Natural killer cell treated with Interleukin-12 subunit alpha and Interleukin-12 subunit beta and Interleukin-15 and Interleukin-18, amount 100 ng/mL, for 72 hours (primary cell): ENCODE data around the gene ZNF697. TPM values are rescaled to one million over a fixed set of nuclear protein-coding genes. Genes with fewer than 3 reads are reported as not detected.

Source experiments
- ATAC-seq, 2 donors: fragments of 150-1000 bp; cut with Tn5 transposase in 1 of 2; sonication (Bioruptor Pico), chemical (Tn5 transposase) in 1 of 2; 2 replicates each; pipeline ENCODE4 v1.10.0; 2021
- DNase-seq: peaks from one replicate; pipeline ENCODE4 v3.0.0; 2022; ENCODE audit warnings: low spot score
- H3K27ac Mint-ChIP-seq, 2 donors: 1 replicate in 1 of 2; 2 replicates in 1 of 2; pipeline ENCODE4 v1.8.0; 2022; ENCODE audit warnings: mixed read lengths in 2 of 2, mild to moderate bottlenecking in 1 of 2, moderate library complexity in 1 of 2
- H3K27me3 Mint-ChIP-seq, 2 donors: 1 replicate in 1 of 2; 2 replicates in 1 of 2; pipeline ENCODE4 v1.8.0; 2022; ENCODE audit warnings: mixed read lengths in 2 of 2
- H3K36me3 Mint-ChIP-seq: one replicate; pipeline ENCODE4 v1.8.0; 2022; ENCODE audit warnings: mixed read lengths
- H3K4me1 Mint-ChIP-seq, 2 donors: 1 replicate in 1 of 2; 2 replicates in 1 of 2; pipeline ENCODE4 v1.8.0; 2022; ENCODE audit warnings: low read depth in 2 of 2, mixed read lengths in 2 of 2, mild to moderate bottlenecking in 1 of 2
- H3K4me3 Mint-ChIP-seq: one replicate; pipeline ENCODE4 v1.8.0; 2022; ENCODE audit warnings: mixed read lengths
- H3K9me3 Mint-ChIP-seq: 2 replicates; pipeline ENCODE4 v1.8.0; 2022; ENCODE audit warnings: mixed read lengths
- total RNA-seq, 2 donors: library from RNA; stranded (reverse); gene quantifications; one replicate each; pipeline ENCODE4 v1.2.3, GENCODE V29; 2022

The ZNF697 gene
- total RNA-seq, 2 donors from 2014 or later = 0.14 to 0.17 TPM

- H3K9me3 Mint-ChIP-seq = no peaks in the 10 kb centered on the region
- H3K36me3 Mint-ChIP-seq = no peaks in the 10 kb centered on the region
- no peak overlapping the region for H3K4me3 Mint-ChIP-seq
- H3K4me1 Mint-ChIP-seq = no peaks in the 10 kb centered on the region
- ATAC-seq (no peak), DNase-seq (no peak)
- H3K27ac Mint-ChIP-seq = no peak overlapping the region
- peaks cover 36 to 38% of the 10 kb centered on the region in 2 donors for H3K27me3 Mint-ChIP-seq
Measured at GRCh38 chr1:119653135-119653838, 5.2 kb upstream of the ZNF697 start.

- no peak overlapping the region for H3K27ac Mint-ChIP-seq
- no peaks in the 10 kb centered on the region for H3K36me3 Mint-ChIP-seq
- H3K4me3 Mint-ChIP-seq = no peak overlapping the region
- no peaks in the 10 kb centered on the region for H3K9me3 Mint-ChIP-seq
- H3K27me3 Mint-ChIP-seq = peaks cover 36 to 38% of the 10 kb centered on the region in 2 donors
- ATAC-seq (no peak), DNase-seq (no peak)
- H3K4me1 Mint-ChIP-seq = no peaks in the 10 kb centered on the region
Measured at GRCh38 chr1:119652587-119652986, 4.5 kb upstream of the ZNF697 start.

- H3K9me3 Mint-ChIP-seq = no peaks in the 10 kb centered on the region
- no peak overlapping the region for H3K4me3 Mint-ChIP-seq
- DNase-seq (no peak), ATAC-seq (no peak)
- H3K4me1 Mint-ChIP-seq = no peaks in the 10 kb centered on the region
- no peaks in the 10 kb centered on the region for H3K36me3 Mint-ChIP-seq
- peaks cover 36 to 39% of the 10 kb centered on the region in 2 donors for H3K27me3 Mint-ChIP-seq
- H3K27ac Mint-ChIP-seq = no peak overlapping the region
Measured at GRCh38 chr1:119651641-119652040, 3.6 kb upstream of the ZNF697 start.

GRCh38 chr1:119651133-119651532 is 3.1 kb upstream of the ZNF697 start:
- ATAC-seq (no peak), DNase-seq (no peak)
- no peak overlapping the region for H3K27ac Mint-ChIP-seq
- no peak overlapping the region for H3K4me3 Mint-ChIP-seq
- peaks cover 40 to 44% of the 10 kb centered on the region in 2 donors for H3K27me3 Mint-ChIP-seq
- H3K9me3 Mint-ChIP-seq = no peaks in the 10 kb centered on the region
- no peaks in the 10 kb centered on the region for H3K36me3 Mint-ChIP-seq
- no peaks in the 10 kb centered on the region for H3K4me1 Mint-ChIP-seq

- Mint-ChIP-seq H3K4me1 (no peaks in the 10 kb centered on the region), H3K9me3 (no peaks in the 10 kb centered on the region), H3K36me3 (no peaks in the 10 kb centered on the region), H3K27ac (no peak overlapping the region), H3K27me3 (peaks cover 43 to 63% of the 10 kb centered on the region in 2 donors), H3K4me3 (no peak overlapping the region)
- ATAC-seq (no peak), DNase-seq (no peak)
Measured at GRCh38 chr1:119648620-119649004, 546 bp upstream of the ZNF697 start.

GRCh38 chr1:119647228-119647733 is 785 bp downstream of the ZNF697 start:
- DNase-seq (no peak), ATAC-seq (peak in 1 of 2 donors; percentile 15)
- H3K27me3 Mint-ChIP-seq = peaks cover 46 to 58% of the 10 kb centered on the region in 2 donors
- H3K36me3 Mint-ChIP-seq = no peaks in the 10 kb centered on the region
- no peak overlapping the region for H3K4me3 Mint-ChIP-seq
- H3K27ac Mint-ChIP-seq = no peak overlapping the region
- H3K9me3 Mint-ChIP-seq = no peaks in the 10 kb centered on the region
- no peaks in the 10 kb centered on the region for H3K4me1 Mint-ChIP-seq

GRCh38 chr1:119646521-119647227 is 1.4 kb downstream of the ZNF697 start:
- H3K4me3 Mint-ChIP-seq = peak overlapping the region; percentile 3
- H3K36me3 Mint-ChIP-seq = no peaks in the 10 kb centered on the region
- no peaks in the 10 kb centered on the region for H3K4me1 Mint-ChIP-seq
- H3K9me3 Mint-ChIP-seq = no peaks in the 10 kb centered on the region
- H3K27me3 Mint-ChIP-seq = peaks cover 48 to 64% of the 10 kb centered on the region in 2 donors
- H3K27ac Mint-ChIP-seq = no peak overlapping the region
- ATAC-seq (no peak), DNase-seq (no peak)

- DNase-seq (no peak), ATAC-seq (no peak)
- no peaks in the 10 kb centered on the region for H3K4me1 Mint-ChIP-seq
- no peak overlapping the region for H3K27ac Mint-ChIP-seq
- peaks cover 22% of the 10 kb centered on the region in 2 donors for H3K27me3 Mint-ChIP-seq
- H3K4me3 Mint-ChIP-seq = no peak overlapping the region
- H3K9me3 Mint-ChIP-seq = no peaks in the 10 kb centered on the region
- H3K36me3 Mint-ChIP-seq = no peaks in the 10 kb centered on the region
Measured at GRCh38 chr1:119639109-119639508, 9.0 kb downstream of the ZNF697 start.

GRCh38 chr1:119637710-119638109 is 10.4 kb downstream of the ZNF697 start:
- DNase-seq = no peak
- peaks cover 18 to 19% of the 10 kb centered on the region in 2 donors for H3K27me3 Mint-ChIP-seq
- no peaks in the 10 kb centered on the region for H3K9me3 Mint-ChIP-seq

GRCh38 chr1:119636491-119637089 is 11.5 kb downstream of the ZNF697 start:
- no peak overlapping the region for H3K4me3 Mint-ChIP-seq

More at GRCh38 chr1:119637710-119638109, 10.4 kb downstream of the ZNF697 start:
- Mint-ChIP-seq H3K4me3 (no peak overlapping the region), H3K36me3 (no peaks in the 10 kb centered on the region), H3K4me1 (no peaks in the 10 kb centered on the region), H3K27ac (no peak overlapping the region)
- no peak for ATAC-seq

GRCh38 chr1:119635811-119636390 is 12.2 kb downstream of the ZNF697 start:
- Mint-ChIP-seq H3K4me3 (no peak overlapping the region), H3K9me3 (no peaks in the 10 kb centered on the region), H3K27me3 (peaks cover 18% of the 10 kb centered on the region in 2 donors), H3K4me1 (no peaks in the 10 kb centered on the region), H3K36me3 (no peaks in the 10 kb centered on the region), H3K27ac (no peak overlapping the region)
- DNase-seq (no peak), ATAC-seq (no peak)

More at GRCh38 chr1:119636491-119637089, 11.5 kb downstream of the ZNF697 start:
- Mint-ChIP-seq H3K9me3 (no peaks in the 10 kb centered on the region), H3K4me1 (no peaks in the 10 kb centered on the region), H3K36me3 (no peaks in the 10 kb centered on the region), H3K27ac (no peak overlapping the region), H3K27me3 (peaks cover 18% of the 10 kb centered on the region in 2 donors)
- DNase-seq (no peak), ATAC-seq (no peak)

- H3K36me3 Mint-ChIP-seq = peaks cover 4% of the 10 kb centered on the region
- H3K27me3 Mint-ChIP-seq = peaks cover 26 to 31% of the 10 kb centered on the region in 2 donors
- no peak for ATAC-seq
- H3K27ac Mint-ChIP-seq = no peak overlapping the region
- no peak for DNase-seq
- no peak overlapping the region for H3K4me3 Mint-ChIP-seq
- H3K4me1 Mint-ChIP-seq = no peaks in the 10 kb centered on the region
- H3K9me3 Mint-ChIP-seq = no peaks in the 10 kb centered on the region
Measured at GRCh38 chr1:119634016-119634415, 14.1 kb downstream of the ZNF697 start.

GRCh38 chr1:119633575-119633974 is 14.5 kb downstream of the ZNF697 start:
- Mint-ChIP-seq H3K9me3 (no peaks in the 10 kb centered on the region), H3K4me3 (no peak overlapping the region), H3K4me1 (no peaks in the 10 kb centered on the region), H3K27me3 (peaks cover 26 to 36% of the 10 kb centered on the region in 2 donors), H3K36me3 (peaks cover 4% of the 10 kb centered on the region), H3K27ac (no peak overlapping the region)
- DNase-seq (no peak), ATAC-seq (no peak)
